ENCODE data around the gene BRAT1. TPM values are rescaled to one million over a fixed set of nuclear protein-coding genes. Genes with fewer than 3 reads are reported as not detected.
"Not testable (repeated sequence)": the region's sequence is repeated elsewhere in the genome, so short reads cannot be mapped to it uniquely, and the experiment has no call there.

Gene BRAT1
- total RNA-seq, 1 donor: 23.3 TPM

DNA sequence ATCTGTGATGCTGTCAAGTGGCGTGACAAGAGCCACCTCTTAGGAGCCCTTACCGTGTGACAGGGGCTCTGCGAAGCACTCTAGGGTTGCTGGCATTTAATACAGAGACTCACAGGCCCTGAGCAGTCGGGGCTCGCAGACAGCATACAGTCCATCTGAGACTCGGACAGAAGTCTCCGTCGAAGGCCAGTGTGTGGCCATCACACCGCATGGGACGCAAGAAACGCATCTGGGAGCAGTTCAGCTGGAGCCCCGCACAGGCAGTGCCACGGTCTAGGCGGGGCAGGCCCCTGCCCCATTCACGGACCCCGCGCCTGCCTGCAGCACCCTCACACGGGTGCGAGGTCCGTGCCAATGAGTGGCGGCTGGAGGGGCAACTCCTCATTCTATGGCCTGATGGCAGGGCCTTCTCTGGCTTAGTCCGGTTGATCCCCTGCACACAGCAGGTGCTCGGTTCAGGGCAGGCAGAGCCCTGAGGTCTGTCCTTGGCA lies 37.1 kb upstream of the BRAT1 start:
- no peak overlapping the region for H3K4me3 ChIP-seq (ENCODE audit: low read depth, low read length)
- no peak for DNase-seq (ENCODE audit: low read depth)
- TF ChIP-seq, protein P1, sequence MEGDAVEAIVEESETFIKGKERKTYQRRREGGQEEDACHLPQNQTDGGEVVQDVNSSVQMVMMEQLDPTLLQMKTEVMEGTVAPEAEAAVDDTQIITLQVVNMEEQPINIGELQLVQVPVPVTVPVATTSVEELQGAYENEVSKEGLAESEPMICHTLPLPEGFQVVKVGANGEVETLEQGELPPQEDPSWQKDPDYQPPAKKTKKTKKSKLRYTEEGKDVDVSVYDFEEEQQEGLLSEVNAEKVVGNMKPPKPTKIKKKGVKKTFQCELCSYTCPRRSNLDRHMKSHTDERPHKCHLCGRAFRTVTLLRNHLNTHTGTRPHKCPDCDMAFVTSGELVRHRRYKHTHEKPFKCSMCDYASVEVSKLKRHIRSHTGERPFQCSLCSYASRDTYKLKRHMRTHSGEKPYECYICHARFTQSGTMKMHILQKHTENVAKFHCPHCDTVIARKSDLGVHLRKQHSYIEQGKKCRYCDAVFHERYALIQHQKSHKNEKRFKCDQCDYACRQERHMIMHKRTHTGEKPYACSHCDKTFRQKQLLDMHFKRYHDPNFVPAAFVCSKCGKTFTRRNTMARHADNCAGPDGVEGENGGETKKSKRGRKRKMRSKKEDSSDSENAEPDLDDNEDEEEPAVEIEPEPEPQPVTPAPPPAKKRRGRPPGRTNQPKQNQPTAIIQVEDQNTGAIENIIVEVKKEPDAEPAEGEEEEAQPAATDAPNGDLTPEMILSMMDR (IDR thresholded peaks at IDR 0.05; ENCODE audit: insufficient read depth, low read depth, low read length): no peak

DNA sequence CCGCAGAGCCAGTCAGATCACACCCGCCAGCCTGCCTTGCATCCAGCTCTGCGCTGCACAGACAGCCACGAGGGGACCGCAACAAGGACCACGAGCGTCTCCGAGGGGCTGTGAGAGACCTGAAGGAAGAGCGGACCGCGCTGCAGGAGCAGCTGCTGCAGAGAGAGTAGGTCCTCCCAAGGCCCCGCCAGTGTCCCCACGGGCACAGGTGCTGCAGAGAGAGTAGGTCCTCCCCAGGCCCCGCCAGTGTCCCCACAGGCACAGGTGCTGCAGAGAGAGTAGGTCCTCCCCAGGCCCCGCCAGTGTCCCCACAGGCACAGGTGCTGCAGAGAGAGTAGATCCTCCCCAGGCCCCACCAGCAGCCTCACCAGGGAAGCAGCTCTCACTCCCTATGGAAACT lies 34.6 kb upstream of the BRAT1 start:
- not testable (repeated sequence) for DNase-seq (ENCODE audit: low read depth); H3K4me3 ChIP-seq (ENCODE audit: low read depth, low read length)

DNA sequence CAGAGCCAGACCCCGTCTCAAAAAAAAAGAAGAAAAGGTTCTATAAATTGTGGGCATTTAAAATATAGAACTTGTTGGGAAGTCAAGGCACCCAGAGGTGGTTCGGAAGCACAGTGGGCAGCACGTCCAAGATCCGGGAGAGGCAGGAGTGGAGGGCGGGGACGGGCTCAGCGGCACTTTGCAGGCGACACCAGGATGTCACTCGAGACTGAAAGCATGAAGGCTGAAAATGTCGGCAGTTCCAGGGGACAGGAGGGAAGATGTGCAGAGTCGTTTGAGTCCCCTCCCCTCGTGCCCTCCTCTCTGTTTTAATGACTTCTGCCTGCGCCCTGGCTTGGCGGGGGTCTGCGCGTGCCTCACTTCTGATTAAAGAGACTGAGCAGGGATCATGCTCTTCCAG lies 34.0 kb upstream of the BRAT1 start:
- no peak for DNase-seq (ENCODE audit: low read depth)
- H3K4me3 ChIP-seq (ENCODE audit: low read depth, low read length): no peak overlapping the region
- TF ChIP-seq, protein P1 (IDR thresholded peaks at IDR 0.05; ENCODE audit: insufficient read depth, low read depth, low read length): no peak

DNA sequence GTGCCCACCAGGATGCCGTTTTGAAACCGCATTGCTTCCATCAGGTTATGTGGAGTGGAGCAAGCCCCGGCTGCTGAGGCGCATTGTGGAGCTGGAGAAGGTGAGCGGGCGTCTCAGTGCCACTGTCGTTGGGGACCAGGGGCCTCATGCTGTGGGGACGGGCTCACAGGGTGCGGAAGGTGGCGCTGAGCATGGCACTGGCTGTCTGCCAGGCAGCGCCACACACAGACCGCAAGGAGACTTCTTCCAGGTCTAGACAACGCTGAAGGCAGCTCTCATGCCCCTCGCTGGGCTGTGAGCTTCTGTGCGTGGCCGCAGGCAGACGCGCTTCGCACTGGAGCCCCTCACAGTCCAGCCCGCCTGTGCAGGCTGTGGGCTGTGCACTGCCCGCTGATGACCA lies 32.5 kb upstream of the BRAT1 start:
- DNase-seq (ENCODE audit: low read depth): no peak
- H3K4me3 ChIP-seq (ENCODE audit: low read depth, low read length): no peak overlapping the region

GRCh38 chr7:2587134-2587533 lies 31.8 kb upstream of the BRAT1 start:
- DNase-seq (ENCODE audit: low read depth): no peak
- TF ChIP-seq, protein P1 (IDR thresholded peaks at IDR 0.05; ENCODE audit: insufficient read depth, low read depth, low read length): no peak
- no peak overlapping the region for H3K4me3 ChIP-seq (ENCODE audit: low read depth, low read length)

More for the DNA sequence above, 32.5 kb upstream of the BRAT1 start:
- TF ChIP-seq, protein P1 (IDR thresholded peaks at IDR 0.05; ENCODE audit: insufficient read depth, low read depth, low read length): no peak

DNA sequence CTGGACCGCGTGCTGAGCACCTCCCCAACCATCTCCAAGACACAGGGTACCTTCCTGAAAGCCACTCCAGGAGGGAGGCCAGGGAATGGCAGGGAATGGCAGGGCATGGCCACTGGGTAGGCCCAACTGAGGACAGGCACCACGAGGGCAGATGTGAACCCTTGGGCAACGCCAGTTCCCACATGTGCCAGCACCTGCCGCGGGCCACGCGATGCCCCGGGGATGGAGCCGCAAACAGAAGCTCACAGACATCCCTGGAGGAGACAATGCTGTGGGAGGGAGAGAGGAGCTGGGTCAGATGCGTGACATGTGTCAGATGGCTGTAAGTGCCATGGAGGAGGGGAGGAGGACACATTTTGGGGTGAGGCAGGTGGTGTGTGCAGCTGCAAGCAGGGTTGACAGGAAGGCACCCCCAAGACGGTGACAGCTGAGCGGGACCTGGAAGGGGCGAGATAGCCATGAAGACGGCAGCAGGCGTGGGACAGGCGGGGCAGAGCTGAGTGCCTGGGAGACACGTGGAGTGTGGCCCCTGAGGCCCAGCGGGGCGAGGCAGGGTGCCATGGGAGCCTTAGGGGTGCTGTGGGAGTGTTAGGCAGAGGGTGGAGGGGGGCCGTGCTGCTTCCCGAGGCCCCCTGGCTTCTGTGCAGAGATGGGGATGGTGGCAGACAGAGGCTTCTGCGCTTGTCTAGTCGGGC lies 31.1 kb upstream of the BRAT1 start:
- H3K4me3 ChIP-seq (ENCODE audit: low read depth, low read length): no peak overlapping the region
- TF ChIP-seq, protein P1 (IDR thresholded peaks at IDR 0.05; ENCODE audit: insufficient read depth, low read depth, low read length): no peak
- DNase-seq (ENCODE audit: low read depth): no peak

- DNase-seq (ENCODE audit: low read depth): no peak
- no peak overlapping the region for H3K4me3 ChIP-seq (ENCODE audit: low read depth, low read length)
- TF ChIP-seq, protein P1 (IDR thresholded peaks at IDR 0.05; ENCODE audit: insufficient read depth, low read depth, low read length): no peak
Observed at GRCh38 chr7:2585446-2585845, 30.1 kb upstream of the BRAT1 start.
